A549 (cell line): Measurements from ENCODE around the gene IGF1R. TPM values are rescaled to one million over a fixed set of nuclear protein-coding genes. Genes with fewer than 3 reads are reported as not detected.

Experiments
- ATAC-seq, 2 experiments: fragments of 200-7000 bp in 1 of 2; fragments of >200 bp in 1 of 2; cut with Nextera tagmentation in 1 of 2; cut with Tn5 transposase in 1 of 2; 3 replicates each; pipeline versions ENCODE4 v1.8.0 to v1.9.1; 2018 to 2020; ENCODE audit warnings: mild to moderate bottlenecking in 1 of 2, moderate library complexity in 1 of 2
- CTCF ChIA-PET: fragments of 300-600 bp; sonication (Branson Sonifier 250); formaldehyde crosslinking; extraction: SDS; loops from one replicate; lab custom pipeline; 2021; ENCODE audit warnings: antibody characterized with exemption, inconsistent platforms; lab: Yijun Ruan, JAX
- POLR2A ChIA-PET: fragments of 350-600 bp; formaldehyde crosslinking; extraction: SDS; loops from one replicate; lab custom pipeline; 2021; ENCODE audit warnings: antibody characterized with exemption, inconsistent platforms; lab: Yijun Ruan, JAX
- DNase-seq, 2 experiments: peaks; one replicate each; pipeline versions ENCODE4 v3.0.0 to v3.0.0-alpha.2; 2011 to 2016; ENCODE audit warnings: low read depth in 1 of 2, low spot score in 1 of 2
- FAIRE-seq: peaks from 2 replicates; lab custom pipeline; 2011; peaks lifted over from hg19 to GRCh38; lab: Jason Lieb, UNC
- H3K27ac ChIP-seq, 2 experiments: fragments of >200 bp; sonication (Bioruptor Twin); formaldehyde crosslinking; 3 replicates each; pipeline ENCODE4 v1.5.1; 2016 to 2017
- H3K4me1 ChIP-seq: fragments of >200 bp; sonication (Bioruptor Twin); formaldehyde crosslinking; 3 replicates; pipeline ENCODE4 v1.6.1; 2016
- H3K4me2 ChIP-seq: fragments of >200 bp; sonication (Bioruptor Twin); formaldehyde crosslinking; 3 replicates; pipeline ENCODE4 v1.6.1; 2016
- H3K4me3 ChIP-seq: fragments of >200 bp; sonication (Bioruptor Twin); formaldehyde crosslinking; 3 replicates; pipeline ENCODE4 v1.5.1; 2016
- H3K9me3 ChIP-seq: fragments of >200 bp; sonication (Bioruptor Twin); formaldehyde crosslinking; 3 replicates; pipeline ENCODE4 v1.6.1; 2016
- CBX8 ChIP-seq: fragments of 200-600 bp; sonication (generic); IDR thresholded peaks from 2 replicates; pipeline ENCODE4 v1.6.1; 2016
- CHD4 ChIP-seq: fragments of 200-600 bp; sonication (generic); IDR thresholded peaks from 2 replicates; pipeline ENCODE4 v1.6.1; 2016; ENCODE audit warnings: antibody characterized with exemption, mild to moderate bottlenecking, borderline replicate concordance
- EHF ChIP-seq: fragments of 250-450 bp; sonication (Bioruptor Pico); IDR thresholded peaks from 2 replicates; pipeline ENCODE4 v1.5.0; 2020; ENCODE audit warnings: mild to moderate bottlenecking
- EP300 ChIP-seq, 2 experiments: fragments of >200 bp; sonication (Bioruptor Twin); formaldehyde crosslinking; IDR thresholded peaks; 2 replicates in 1 of 2; 3 replicates in 1 of 2; pipeline ENCODE4 v1.6.1; 2016 to 2017
- FOXS1 ChIP-seq: fragments of 250-450 bp; sonication (Bioruptor Pico); IDR thresholded peaks from 2 replicates; pipeline ENCODE4 v1.5.0; 2020; ENCODE audit warnings: mild to moderate bottlenecking, moderate library complexity
- GATA3 ChIP-seq: IDR thresholded peaks from 2 replicates; pipeline ENCODE4 v1.6.1; 2012; ENCODE audit warnings: borderline replicate concordance
- HDAC2 ChIP-seq: fragments of 200-600 bp; sonication (generic); IDR thresholded peaks from 2 replicates; pipeline ENCODE4 v1.6.1; 2016
- HEYL ChIP-seq: fragments of 250-450 bp; sonication (Bioruptor Pico); IDR thresholded peaks from 2 replicates; pipeline ENCODE4 v1.8.0; 2021; ENCODE audit warnings: mild to moderate bottlenecking, moderate library complexity
- JUNB ChIP-seq: fragments of >200 bp; sonication (Bioruptor Twin); formaldehyde crosslinking; IDR thresholded peaks from 2 replicates; pipeline ENCODE4 v1.6.1; 2016
- MAX ChIP-seq: IDR thresholded peaks from 2 replicates; pipeline ENCODE4 v1.6.1; 2012
- MYC ChIP-seq: IDR thresholded peaks from 2 replicates; pipeline ENCODE4 v1.6.1; 2012; ENCODE audit warnings: mild to moderate bottlenecking, inconsistent platforms, low read length, improper control_type of control experiment, borderline replicate concordance
- NFE2L2 ChIP-seq: fragments of 150-350 bp; conservative IDR thresholded peaks from 2 replicates; pipeline ENCODE4 v1.6.1; 2014; ENCODE audit warnings: low read length
- NR3C1 ChIP-seq: fragments of >200 bp; sonication (Bioruptor Twin); formaldehyde crosslinking; IDR thresholded peaks from 3 replicates; pipeline ENCODE4 v1.6.1; 2017
- POLR2A ChIP-seq: IDR thresholded peaks from 2 replicates; pipeline ENCODE4 v1.6.1; 2012; ENCODE audit warnings: mild to moderate bottlenecking, low read length
- POLR2AphosphoS2 ChIP-seq: conservative IDR thresholded peaks from 2 replicates; pipeline ENCODE4 v1.6.1; 2012; ENCODE audit warnings: low read length, improper control_type of control experiment, inconsistent platforms
- RAD21 ChIP-seq, 2 experiments: fragments of >200 bp in 1 of 2; sonication (Bioruptor Twin) in 1 of 2; formaldehyde crosslinking in 1 of 2; IDR thresholded peaks in 1 of 2; conservative IDR thresholded peaks in 1 of 2; 2 replicates in 1 of 2; 3 replicates in 1 of 2; pipeline ENCODE4 v1.6.1; 2012 to 2018; ENCODE audit warnings: inconsistent platforms in 1 of 2
- RCOR1 ChIP-seq: fragments of 150-350 bp; IDR thresholded peaks from 2 replicates; pipeline ENCODE4 v1.6.1; 2014; ENCODE audit warnings: antibody characterized with exemption, low read length, low read depth
- RNF2 ChIP-seq: fragments of 200-600 bp; sonication (generic); IDR thresholded peaks from 2 replicates; pipeline ENCODE4 v1.6.1; 2016; ENCODE audit warnings: low read depth, mild to moderate bottlenecking, antibody characterized with exemption, moderate library complexity, borderline replicate concordance
- SREBF2 ChIP-seq: fragments of 450-650 bp; IDR thresholded peaks from 2 replicates; pipeline ENCODE4 v1.6.1; 2014; ENCODE audit warnings: mild to moderate bottlenecking, moderate library complexity
- USF2 ChIP-seq: fragments of 450-650 bp; IDR thresholded peaks from 2 replicates; pipeline ENCODE4 v1.6.1; 2014; ENCODE audit warnings: antibody characterized with exemption
- ZNF302 ChIP-seq: fragments of 250-450 bp; sonication (Bioruptor Pico); IDR thresholded peaks from 2 replicates; pipeline ENCODE4 v1.9.0; 2021; ENCODE audit warnings: inconsistent platforms, mild to moderate bottlenecking, moderate library complexity
- ZSCAN20 ChIP-seq: fragments of 250-450 bp; sonication (Bioruptor Pico); IDR thresholded peaks from 2 replicates; pipeline ENCODE4 v1.8.0; 2022; ENCODE audit warnings: mild to moderate bottlenecking, moderate library complexity
- WGBS: methylation state at CpG from one replicate; pipeline ENCODE4 v1.1.6; 2017; ENCODE audit errors: missing lambda C conversion rate; 5-methylcytosine and 5-hydroxymethylcytosine counted together
- polyA plus RNA-seq, 4 experiments: library from polyadenylated mRNA; depleted of rRNA in 3 of 4; stranded (reverse); fragments of >200 nt; fragmentation: RNase III in 1 of 4; extraction: RNeasy Plus Mini Kit Qiagen cat#74134 plus additional on column Dnase treatment in 1 of 4; gene quantifications; 2 replicates in 3 of 4; 3 replicates in 1 of 4; pipeline ENCODE4 v1.2.3, GENCODE V29; 2011 to 2017
- TF ChIP-seq, protein P1 (sequence below): fragments of >200 bp; sonication (Bioruptor Twin); formaldehyde crosslinking; IDR thresholded peaks from 2 replicates; pipeline ENCODE4 v1.6.1; 2016
- TF ChIP-seq, protein P2 (sequence below): IDR thresholded peaks from 2 replicates; pipeline ENCODE4 v1.6.1; 2012; ENCODE audit warnings: low read depth, borderline replicate concordance
- TF ChIP-seq, protein P3 (sequence below): fragments of >200 bp; sonication (Bioruptor Twin); formaldehyde crosslinking; IDR thresholded peaks from 3 replicates; pipeline ENCODE4 v1.6.1; 2016
- TF ChIP-seq, protein P4 (sequence below): fragments of 250-450 bp; sonication (Bioruptor Pico); IDR thresholded peaks from 2 replicates; pipeline ENCODE4 v1.5.0; 2021; ENCODE audit warnings: mild to moderate bottlenecking, moderate library complexity, borderline replicate concordance

IGF1R gene
- polyA plus RNA-seq, 2 of the 4 experiments (the other 2 are of a cell fraction), result 42.6 to 69.5 TPM

DNA sequence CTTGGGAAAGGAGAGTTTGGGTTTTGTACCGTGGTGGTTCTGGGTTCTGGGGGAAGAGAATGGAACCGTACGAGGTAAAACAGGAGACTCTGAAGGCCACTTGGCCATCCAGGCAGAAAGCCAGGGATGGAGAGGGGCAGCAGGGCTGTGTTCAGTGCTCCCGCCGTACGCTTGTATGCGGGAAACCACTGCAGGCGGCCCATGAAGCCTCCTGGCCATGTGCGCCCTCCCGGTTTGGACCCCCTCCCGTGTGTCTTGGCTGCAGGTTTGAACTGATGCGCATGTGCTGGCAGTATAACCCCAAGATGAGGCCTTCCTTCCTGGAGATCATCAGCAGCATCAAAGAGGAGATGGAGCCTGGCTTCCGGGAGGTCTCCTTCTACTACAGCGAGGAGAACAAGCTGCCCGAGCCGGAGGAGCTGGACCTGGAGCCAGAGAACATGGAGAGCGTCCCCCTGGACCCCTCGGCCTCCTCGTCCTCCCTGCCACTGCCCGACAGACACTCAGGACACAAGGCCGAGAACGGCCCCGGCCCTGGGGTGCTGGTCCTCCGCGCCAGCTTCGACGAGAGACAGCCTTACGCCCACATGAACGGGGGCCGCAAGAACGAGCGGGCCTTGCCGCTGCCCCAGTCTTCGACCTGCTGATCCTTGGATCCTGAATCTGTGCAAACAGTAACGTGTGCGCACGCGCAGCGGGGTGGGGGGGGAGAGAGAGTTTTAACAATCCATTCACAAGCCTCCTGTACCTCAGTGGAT is 308.6 kb downstream of the IGF1R start:
- FAIRE-seq, result no peak
- POLR2A ChIA-PET, result no interaction called here
- 92% methylated on average over 39 of the region's 39 CpGs for WGBS
- CTCF ChIA-PET, result interaction anchor here (0.5 to 1.8 kb wide), 6 partner anchors 8 to 130 kb away, joined by 3 to 6 read pairs (median 4); no protein-coding TSS in a partner anchor
- no peak for ATAC-seq
- H3K4me1 ChIP-seq, result no peaks in the 10 kb centered on the region
- H3K4me2 ChIP-seq, result no peak overlapping the region
- no peak overlapping the region for H3K27ac ChIP-seq
- DNase-seq, result no peak
- peaks cover 17% of the 10 kb centered on the region for H3K9me3 ChIP-seq
- TF ChIP-seq MAX (no peak), FOXS1 (no peak)
- TF ChIP-seq, protein P1, sequence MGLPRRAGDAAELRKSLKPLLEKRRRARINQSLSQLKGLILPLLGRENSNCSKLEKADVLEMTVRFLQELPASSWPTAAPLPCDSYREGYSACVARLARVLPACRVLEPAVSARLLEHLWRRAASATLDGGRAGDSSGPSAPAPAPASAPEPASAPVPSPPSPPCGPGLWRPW, result no peak
- TF ChIP-seq, protein P2, sequence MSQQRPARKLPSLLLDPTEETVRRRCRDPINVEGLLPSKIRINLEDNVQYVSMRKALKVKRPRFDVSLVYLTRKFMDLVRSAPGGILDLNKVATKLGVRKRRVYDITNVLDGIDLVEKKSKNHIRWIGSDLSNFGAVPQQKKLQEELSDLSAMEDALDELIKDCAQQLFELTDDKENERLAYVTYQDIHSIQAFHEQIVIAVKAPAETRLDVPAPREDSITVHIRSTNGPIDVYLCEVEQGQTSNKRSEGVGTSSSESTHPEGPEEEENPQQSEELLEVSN, result no peak
- H3K4me3 ChIP-seq, result no peak overlapping the region

GRCh38 chr15:98957655-98958054 is 309.3 kb downstream of the IGF1R start:
- ATAC-seq (no peak), FAIRE-seq (no peak), DNase-seq (no peak)
- no peak overlapping the region for H3K27ac ChIP-seq
- POLR2A ChIA-PET, result no interaction called here
- CTCF ChIA-PET, result interaction anchor here (1.4 to 1.8 kb wide), 4 partner anchors 14 to 43 kb away, joined by 3 to 4 read pairs (median 4); no protein-coding TSS in a partner anchor
- peaks cover 24% of the 10 kb centered on the region for H3K9me3 ChIP-seq
- TF ChIP-seq POLR2AphosphoS2, result no peak
- TF ChIP-seq POLR2A, result no peak
- no peak for TF ChIP-seq RAD21 (conservative IDR thresholded peaks at IDR 0.05 in 1 of 2, IDR thresholded peaks at IDR 0.05 in 1 of 2)
- no peak for TF ChIP-seq NFE2L2
- no peak for TF ChIP-seq HEYL (CRISPR knock-in tag)
- TF ChIP-seq USF2, result no peak
- no peak for TF ChIP-seq CBX8
- TF ChIP-seq, protein P3, sequence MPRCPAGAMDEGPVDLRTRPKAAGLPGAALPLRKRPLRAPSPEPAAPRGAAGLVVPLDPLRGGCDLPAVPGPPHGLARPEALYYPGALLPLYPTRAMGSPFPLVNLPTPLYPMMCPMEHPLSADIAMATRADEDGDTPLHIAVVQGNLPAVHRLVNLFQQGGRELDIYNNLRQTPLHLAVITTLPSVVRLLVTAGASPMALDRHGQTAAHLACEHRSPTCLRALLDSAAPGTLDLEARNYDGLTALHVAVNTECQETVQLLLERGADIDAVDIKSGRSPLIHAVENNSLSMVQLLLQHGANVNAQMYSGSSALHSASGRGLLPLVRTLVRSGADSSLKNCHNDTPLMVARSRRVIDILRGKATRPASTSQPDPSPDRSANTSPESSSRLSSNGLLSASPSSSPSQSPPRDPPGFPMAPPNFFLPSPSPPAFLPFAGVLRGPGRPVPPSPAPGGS, result no peak
- no peak for TF ChIP-seq CHD4
- no peak for TF ChIP-seq JUNB
- TF ChIP-seq, protein P2, result no peak
- no peak for TF ChIP-seq EP300 (IDR thresholded peaks at IDR 0.05)
- TF ChIP-seq HDAC2, result no peak
- no peak for TF ChIP-seq MYC
- TF ChIP-seq SREBF2, result no peak
- no peak for TF ChIP-seq RCOR1
- no peak for TF ChIP-seq GATA3
- no peaks in the 10 kb centered on the region for H3K4me1 ChIP-seq
- 91% methylated on average over 6 of the region's 6 CpGs for WGBS
- no peak overlapping the region for H3K4me3 ChIP-seq
- H3K4me2 ChIP-seq, result no peak overlapping the region

- FAIRE-seq (no peak), DNase-seq (no peak), ATAC-seq (no peak)
- ChIA-PET CTCF (interaction anchor here (1.1 to 1.8 kb wide), 4 partner anchors 18 to 119 kb away, joined by 3 to 4 read pairs (median 4); no protein-coding TSS in a partner anchor), POLR2A (no interaction called here)
- no peak for TF ChIP-seq ZSCAN20 (CRISPR knock-in tag)
- TF ChIP-seq EHF (CRISPR knock-in tag), result no peak
- TF ChIP-seq, protein P4, sequence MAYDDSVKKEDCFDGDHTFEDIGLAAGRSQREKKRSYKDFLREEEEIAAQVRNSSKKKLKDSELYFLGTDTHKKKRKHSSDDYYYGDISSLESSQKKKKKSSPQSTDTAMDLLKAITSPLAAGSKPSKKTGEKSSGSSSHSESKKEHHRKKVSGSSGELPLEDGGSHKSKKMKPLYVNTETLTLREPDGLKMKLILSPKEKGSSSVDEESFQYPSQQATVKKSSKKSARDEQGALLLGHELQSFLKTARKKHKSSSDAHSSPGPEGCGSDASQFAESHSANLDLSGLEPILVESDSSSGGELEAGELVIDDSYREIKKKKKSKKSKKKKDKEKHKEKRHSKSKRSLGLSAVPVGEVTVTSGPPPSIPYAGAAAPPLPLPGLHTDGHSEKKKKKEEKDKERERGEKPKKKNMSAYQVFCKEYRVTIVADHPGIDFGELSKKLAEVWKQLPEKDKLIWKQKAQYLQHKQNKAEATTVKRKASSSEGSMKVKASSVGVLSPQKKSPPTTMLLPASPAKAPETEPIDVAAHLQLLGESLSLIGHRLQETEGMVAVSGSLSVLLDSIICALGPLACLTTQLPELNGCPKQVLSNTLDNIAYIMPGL (CRISPR knock-in tag), result no peak
- TF ChIP-seq FOXS1, result no peak
- TF ChIP-seq ZNF302 (CRISPR knock-in tag), result no peak
- no peak for TF ChIP-seq RNF2
- TF ChIP-seq CBX8, result no peak
- TF ChIP-seq NR3C1, result no peak
- Histone ChIP-seq H3K4me2 (no peak overlapping the region), H3K9me3 (peaks cover 27% of the 10 kb centered on the region), H3K27ac (no peak overlapping the region), H3K4me1 (no peaks in the 10 kb centered on the region), H3K4me3 (no peak overlapping the region)
- 95% methylated on average over 9 of the region's 11 CpGs for WGBS
These were observed 309.7 kb downstream of the IGF1R start for GRCh38 chr15:98958076-98958475.
